Endothelial cell (in vitro differentiated cells): Measurements from ENCODE around the gene HIVEP3. TPM values are rescaled to one million over a fixed set of nuclear protein-coding genes. Genes with fewer than 3 reads are reported as not detected.

Experiments
- DNase-seq: peaks from one replicate; pipeline ENCODE4 v3.0.0; 2021; ENCODE audit warnings: low spot score
- H3K27ac Mint-ChIP-seq: one replicate; pipeline ENCODE4 v1.8.0; 2021; ENCODE audit warnings: mixed read lengths, inconsistent platforms; ENCODE audit not compliant: unreplicated experiment
- H3K27me3 Mint-ChIP-seq: one replicate; pipeline ENCODE4 v1.8.0; 2021; ENCODE audit warnings: mild to moderate bottlenecking, moderate library complexity, mixed read lengths, inconsistent platforms; ENCODE audit not compliant: unreplicated experiment
- H3K36me3 Mint-ChIP-seq: one replicate; pipeline ENCODE4 v1.8.0; 2021; ENCODE audit warnings: mild to moderate bottlenecking, low read depth, mixed read lengths, inconsistent platforms; ENCODE audit not compliant: unreplicated experiment
- H3K4me1 Mint-ChIP-seq: one replicate; pipeline ENCODE4 v1.8.0; 2021; ENCODE audit warnings: mild to moderate bottlenecking, mixed read lengths, inconsistent platforms; ENCODE audit not compliant: unreplicated experiment
- H3K4me3 Mint-ChIP-seq: one replicate; pipeline ENCODE4 v1.8.0; 2021; ENCODE audit warnings: mild to moderate bottlenecking, mixed read lengths, inconsistent platforms; ENCODE audit not compliant: unreplicated experiment
- H3K9me3 Mint-ChIP-seq: one replicate; pipeline ENCODE4 v1.8.0; 2021; ENCODE audit warnings: mixed read lengths, inconsistent platforms; ENCODE audit not compliant: unreplicated experiment
- CTCF ChIP-seq: fragments of 200-600 bp; sonication (generic); IDR thresholded peaks from one replicate; pipeline ENCODE4 v1.5.0; 2021; ENCODE audit warnings: antibody characterized with exemption; ENCODE audit not compliant: unreplicated experiment
- total RNA-seq: library from RNA; stranded (reverse); fragmentation: NEBNext Ultra II Directional; extraction: Animal tissue kit (Norgen Biotek cat#: 25700); gene quantifications from one replicate; pipeline ENCODE4 v1.2.1, GENCODE V29; 2021; ENCODE audit not compliant: unreplicated experiment

HIVEP3 gene
- total RNA-seq, 1 donor from 2014 or later: 8.9 TPM

GRCh38 chr1:41859686-41860085, 59.0 kb downstream of the HIVEP3 start:
- DNase-seq: no peak
- Mint-ChIP-seq H3K36me3 (peaks cover 4% of the 10 kb centered on the region), H3K9me3 (no peaks in the 10 kb centered on the region), H3K27ac (no peak overlapping the region), H3K4me3 (no peak overlapping the region), H3K27me3 (peaks cover 5% of the 10 kb centered on the region), H3K4me1 (peaks cover 14% of the 10 kb centered on the region)
- no peak for TF ChIP-seq CTCF

- H3K4me3 Mint-ChIP-seq: no peak overlapping the region
- no peaks in the 10 kb centered on the region for H3K9me3 Mint-ChIP-seq
- H3K27ac Mint-ChIP-seq: no peak overlapping the region
- H3K4me1 Mint-ChIP-seq: peaks cover 10% of the 10 kb centered on the region
- H3K36me3 Mint-ChIP-seq: peaks cover 4% of the 10 kb centered on the region
- DNase-seq: no peak
- TF ChIP-seq CTCF: no peak
- no peaks in the 10 kb centered on the region for H3K27me3 Mint-ChIP-seq
Measured at GRCh38 chr1:41856944-41857285, 61.8 kb downstream of the HIVEP3 start.

- Mint-ChIP-seq H3K27ac (no peak overlapping the region), H3K4me1 (peaks cover 13% of the 10 kb centered on the region), H3K9me3 (no peaks in the 10 kb centered on the region), H3K36me3 (peaks cover 4% of the 10 kb centered on the region), H3K27me3 (no peaks in the 10 kb centered on the region), H3K4me3 (no peak overlapping the region)
- DNase-seq: no peak
- no peak for TF ChIP-seq CTCF
Measured at GRCh38 chr1:41856151-41856943, 62.4 kb downstream of the HIVEP3 start.

- no peak overlapping the region for H3K27ac Mint-ChIP-seq
- H3K4me3 Mint-ChIP-seq: no peak overlapping the region
- H3K36me3 Mint-ChIP-seq: peaks cover 4% of the 10 kb centered on the region
- TF ChIP-seq CTCF: no peak
- H3K27me3 Mint-ChIP-seq: peaks cover 2% of the 10 kb centered on the region
- peaks cover 14% of the 10 kb centered on the region for H3K4me1 Mint-ChIP-seq
- H3K9me3 Mint-ChIP-seq: no peaks in the 10 kb centered on the region
- no peak for DNase-seq
Measured at GRCh38 chr1:41855713-41856112, 63.0 kb downstream of the HIVEP3 start.

GRCh38 chr1:41853907-41854306, 64.8 kb downstream of the HIVEP3 start:
- DNase-seq: no peak
- H3K9me3 Mint-ChIP-seq: no peaks in the 10 kb centered on the region
- peaks cover 19% of the 10 kb centered on the region for H3K4me1 Mint-ChIP-seq
- TF ChIP-seq CTCF: no peak
- H3K27ac Mint-ChIP-seq: no peak overlapping the region
- peaks cover 4% of the 10 kb centered on the region for H3K36me3 Mint-ChIP-seq
- peaks cover 2% of the 10 kb centered on the region for H3K27me3 Mint-ChIP-seq
- H3K4me3 Mint-ChIP-seq: no peak overlapping the region
